ENCODE results near the gene MTMR11.

DNA sequence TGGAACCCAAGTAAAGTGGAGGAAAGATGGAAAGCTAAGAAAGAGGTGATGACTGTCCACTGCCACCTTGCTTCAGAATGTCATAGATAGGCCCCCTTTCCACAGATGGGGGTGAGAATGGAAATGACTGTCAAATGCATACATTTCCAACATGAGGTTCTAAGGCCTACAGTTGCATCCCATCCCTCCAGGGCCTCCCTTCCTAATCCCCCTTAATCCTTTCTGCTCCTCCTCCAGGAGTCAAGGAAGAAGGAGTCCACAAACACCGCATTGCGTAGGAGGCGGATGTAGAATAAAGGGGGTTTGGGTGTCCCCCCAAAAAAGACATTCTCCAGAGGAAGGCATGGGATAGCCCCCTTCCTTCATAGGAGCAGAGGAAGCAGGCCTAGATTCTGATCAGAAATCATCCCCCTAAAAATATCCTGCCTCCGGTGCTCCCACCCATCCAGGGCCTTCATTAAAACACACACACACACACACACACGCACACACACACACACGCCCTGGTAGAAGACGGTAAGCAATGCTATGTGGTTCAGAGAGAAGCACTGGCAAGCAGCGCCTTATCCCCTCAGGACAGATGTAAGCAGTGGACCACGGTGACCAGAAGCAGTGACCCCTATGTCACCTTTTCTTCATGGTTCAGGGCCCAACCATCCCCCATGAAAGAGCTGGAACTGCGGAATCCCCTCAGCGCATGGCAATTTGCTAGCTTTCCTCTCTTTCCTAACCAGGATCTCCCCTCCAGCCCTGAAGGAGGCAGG, 21.1 kb downstream of the MTMR11 start:
- TF ChIP-seq, protein P1, sequence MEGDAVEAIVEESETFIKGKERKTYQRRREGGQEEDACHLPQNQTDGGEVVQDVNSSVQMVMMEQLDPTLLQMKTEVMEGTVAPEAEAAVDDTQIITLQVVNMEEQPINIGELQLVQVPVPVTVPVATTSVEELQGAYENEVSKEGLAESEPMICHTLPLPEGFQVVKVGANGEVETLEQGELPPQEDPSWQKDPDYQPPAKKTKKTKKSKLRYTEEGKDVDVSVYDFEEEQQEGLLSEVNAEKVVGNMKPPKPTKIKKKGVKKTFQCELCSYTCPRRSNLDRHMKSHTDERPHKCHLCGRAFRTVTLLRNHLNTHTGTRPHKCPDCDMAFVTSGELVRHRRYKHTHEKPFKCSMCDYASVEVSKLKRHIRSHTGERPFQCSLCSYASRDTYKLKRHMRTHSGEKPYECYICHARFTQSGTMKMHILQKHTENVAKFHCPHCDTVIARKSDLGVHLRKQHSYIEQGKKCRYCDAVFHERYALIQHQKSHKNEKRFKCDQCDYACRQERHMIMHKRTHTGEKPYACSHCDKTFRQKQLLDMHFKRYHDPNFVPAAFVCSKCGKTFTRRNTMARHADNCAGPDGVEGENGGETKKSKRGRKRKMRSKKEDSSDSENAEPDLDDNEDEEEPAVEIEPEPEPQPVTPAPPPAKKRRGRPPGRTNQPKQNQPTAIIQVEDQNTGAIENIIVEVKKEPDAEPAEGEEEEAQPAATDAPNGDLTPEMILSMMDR (IDR thresholded peaks at IDR 0.05; ENCODE audit: borderline replicate concordance, extremely low read depth, low read length, poor library complexity, severe bottlenecking) = no peak
- TF ChIP-seq EZH2 (IDR thresholded peaks at IDR 0.05; ENCODE audit: borderline replicate concordance, low read depth, low read length, severe bottlenecking) = no peak

Data from DND-41 (cell line).